ENCODE data around the gene NFATC2IP. TPM values are rescaled to one million over a fixed set of nuclear protein-coding genes. Genes with fewer than 3 reads are reported as not detected.

The NFATC2IP gene
- total and polyA plus RNA-seq, 2 of the 4 experiments (the other 2 are of a cell fraction), result 10.0 to 29.1 TPM

DNA sequence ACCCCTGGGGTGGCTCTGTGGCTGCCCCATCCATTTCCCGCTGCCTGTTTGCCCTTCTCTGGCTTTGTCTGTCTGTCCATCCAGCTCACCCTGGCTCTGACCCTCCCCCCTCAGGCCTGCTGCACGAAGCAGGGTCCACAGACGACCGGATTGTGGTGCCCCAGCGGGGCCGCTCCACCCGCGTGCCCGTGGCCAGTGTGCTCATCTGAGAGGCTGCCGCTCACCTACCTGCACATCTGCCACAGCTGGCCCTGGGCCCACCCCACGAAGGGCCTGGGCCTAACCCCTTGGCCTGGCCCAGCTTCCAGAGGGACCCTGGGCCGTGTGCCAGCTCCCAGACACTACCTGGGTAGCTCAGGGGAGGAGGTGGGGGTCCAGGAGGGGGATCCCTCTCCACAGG is 33.4 kb downstream of the NFATC2IP start:
- Histone ChIP-seq H4K8ac (ENCODE audit: low read depth in 2 of 2, low read length in 2 of 2) (no peak overlapping the region), H2BK15ac (ENCODE audit: low read depth, low read length) (no peak overlapping the region), H3K18ac (ENCODE audit: low read depth, low read length) (no peak overlapping the region), H3K79me1 (ENCODE audit: low read depth in 1 of 2, low read length in 2 of 2) (peaks cover 0 to 11% of the 10 kb centered on the region in 2 experiments; a peak in 1 of 4 replicates), H2AK9ac (replicated peaks; ENCODE audit: low read depth, low read length, poor library complexity) (no peak overlapping the region), H3K27ac (ENCODE audit: insufficient read depth, low read length) (no peak overlapping the region), H2BK120ac (ENCODE audit: low read depth, low read length) (no peak overlapping the region), H3K4me3 (ENCODE audit: insufficient read depth, low read depth, low read length) (no peak overlapping the region), H3K9me3 (ENCODE audit: control insufficient read depth, insufficient read depth, low read length) (peaks cover 5% of the 10 kb centered on the region), H2AK5ac (ENCODE audit: low read depth, low read length) (no peak overlapping the region), H3K4me2 (ENCODE audit: low read depth, low read length) (no peak overlapping the region), H3K4me1 (ENCODE audit: control insufficient read depth, insufficient read depth, low read length) (no peaks in the 10 kb centered on the region), H3K56ac (ENCODE audit: extremely low read depth, insufficient read depth, low read length) (no peak overlapping the region), H3K14ac (replicated peaks; ENCODE audit: low read depth, low read length) (no peak overlapping the region), H3K4ac (ENCODE audit: low read depth, low read length) (no peak overlapping the region), H2AFZ (replicated peaks; ENCODE audit: low read length, poor library complexity) (no peak overlapping the region), H2BK5ac (ENCODE audit: low read depth, low read length, poor library complexity, severe bottlenecking) (no peak overlapping the region), H3K36me3 (ENCODE audit: control insufficient read depth, insufficient read depth, low read length) (peaks cover 66% of the 10 kb centered on the region), H3K23ac (ENCODE audit: low read depth, low read length) (no peak overlapping the region), H3K27me3 (ENCODE audit: control insufficient read depth, insufficient read depth, low read length) (no peaks in the 10 kb centered on the region), H4K91ac (ENCODE audit: insufficient read depth, low read depth, low read length) (no peak overlapping the region), H2BK20ac (ENCODE audit: low read depth, low read length) (no peak overlapping the region), H3K9ac (ENCODE audit: low read depth, low read length) (no peak overlapping the region), H4K5ac (ENCODE audit: low read depth, low read length) (no peak overlapping the region), H4K20me1 (ENCODE audit: insufficient read depth, low read length) (no peaks in the 10 kb centered on the region), H3K9me1 (ENCODE audit: insufficient read depth, low read length) (no peaks in the 10 kb centered on the region)
- WGBS, 2 experiments (ENCODE audit: extremely low coverage in 2 of 2, insufficient read length in 1 of 2), result 93% methylated on average over 3 of the region's 12 CpGs; no CpG with 5 or more reads in 1 of the 2 experiments
- ATAC-seq (ENCODE audit: low read depth) (no peak), DNase-seq (no peak)
- no TSS peak for BruUV-seq (replicated peaks)
- TF ChIP-seq CEBPB (IDR thresholded peaks at IDR 0.05; ENCODE audit: low read depth, low read length), result no peak
- in situ Hi-C loops (cut with MboI; ENCODE audit: low sequenced_read_pairs) (no loop called here), intact Hi-C loops (cut with micrococcal nuclease) (no loop called here), dilution Hi-C loops (cut with HindIII; ENCODE audit: low sequenced_read_pairs, unreplicated experiment) (no loop called here)
- ChIA-PET CTCF (no interaction called here), POLR2A (ENCODE audit: unreplicated experiment) (no interaction called here)
